Stimulated activated CD4-positive, alpha-beta T cell treated with anti-CD3 and anti-CD28 coated beads, Interleukin-2, amount 100 ng/mL, for 4 hours (primary cell): ENCODE measurements around the gene XRRA1.
A peak's percentile ranks its signal among the peaks of the same experiment; 100 is the strongest.
"Not testable (repeated sequence)": the region's sequence is repeated elsewhere in the genome, so short reads cannot be mapped to it uniquely, and the experiment has no call there.

ENCODE experiments used
- DNase-seq: peaks from one replicate; pipeline ENCODE4 v3.0.0-alpha.2; 2020; ENCODE audit warnings: low read depth

The XRRA1 gene, protein sequence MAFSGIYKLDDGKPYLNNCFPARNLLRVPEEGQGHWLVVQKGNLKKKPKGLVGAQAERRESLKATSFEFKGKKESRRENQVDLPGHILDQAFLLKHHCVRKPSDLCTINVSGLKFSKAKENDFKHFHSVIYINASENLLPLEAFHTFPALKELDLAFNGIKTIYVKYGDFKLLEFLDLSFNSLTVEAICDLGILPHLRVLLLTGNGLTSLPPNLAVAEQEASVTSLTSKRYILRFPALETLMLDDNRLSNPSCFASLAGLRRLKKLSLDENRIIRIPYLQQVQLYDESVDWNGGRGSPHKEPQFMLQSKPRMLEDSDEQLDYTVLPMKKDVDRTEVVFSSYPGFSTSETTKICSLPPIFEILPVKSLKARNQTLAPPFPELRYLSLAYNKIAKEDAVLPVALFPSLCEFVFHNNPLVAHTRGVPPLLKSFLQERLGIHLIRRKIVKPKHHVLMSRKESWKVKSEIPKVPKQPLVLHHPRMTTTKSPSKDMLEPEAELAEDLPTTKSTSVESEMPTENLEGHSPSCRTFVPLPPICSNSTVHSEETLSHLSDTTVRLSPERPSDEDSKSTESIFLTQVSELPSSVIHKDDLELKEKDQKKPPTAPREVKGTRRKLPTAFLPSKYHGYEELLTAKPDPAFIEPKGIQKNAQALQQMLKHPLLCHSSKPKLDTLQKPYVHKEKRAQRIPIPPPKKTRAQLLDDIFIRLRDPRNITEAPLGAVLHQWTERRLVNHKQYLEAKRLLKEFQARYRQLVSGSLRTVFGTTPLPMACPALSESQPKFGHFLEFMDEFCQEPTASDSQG

DNA sequence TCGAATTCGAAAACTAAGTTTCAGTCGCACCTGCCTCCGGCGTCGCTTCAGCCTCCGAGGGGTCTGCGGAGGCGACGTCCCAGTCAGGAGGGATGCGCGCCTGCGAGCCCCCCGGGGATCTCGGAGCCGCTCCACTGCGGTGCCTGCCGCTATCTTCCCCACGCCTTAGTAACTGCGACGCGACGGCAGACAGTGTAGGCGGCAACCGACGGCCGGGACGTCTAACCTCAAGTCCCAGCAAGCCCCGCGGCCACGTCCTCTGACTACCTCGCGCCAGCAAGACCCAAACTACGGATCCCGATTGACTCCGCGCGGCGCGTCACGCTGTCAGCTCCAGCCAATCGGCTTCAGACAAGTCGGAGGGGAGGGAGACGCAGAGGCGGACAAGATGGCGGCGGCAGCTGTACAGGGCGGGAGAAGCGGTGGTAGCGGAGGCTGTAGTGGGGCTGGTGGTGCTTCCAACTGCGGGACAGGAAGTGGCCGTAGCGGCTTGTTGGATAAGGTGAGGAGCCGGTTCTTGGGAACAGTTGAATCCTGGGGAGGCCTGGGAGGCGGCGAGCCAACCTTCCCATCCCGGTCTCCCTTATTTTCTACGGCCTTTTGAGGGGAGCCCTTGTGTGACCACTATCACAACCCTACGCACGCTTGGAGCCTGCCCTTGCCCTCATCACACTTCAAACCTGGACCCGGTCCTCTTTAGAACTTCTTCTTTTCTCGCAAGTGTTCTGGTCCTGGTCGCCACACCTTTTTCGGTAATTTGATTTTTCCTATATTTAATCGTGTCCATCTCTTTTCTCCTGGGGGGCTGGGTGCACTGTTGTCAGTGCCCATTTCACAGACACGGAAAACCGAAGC is at the start of gene XRRA1, which contains the start of gene SPCS2:
Gene XRRA1, minus strand, starts transcription at position 194 of the 855 bp plus-strand sequence. CDS start 8,213 bp downstream, outside the sequence.
Gene SPCS2, plus strand, starts transcription at position 369 of the 855 bp plus-strand sequence. Its CDS starts 20 bp downstream, at position 389.
- DNase-seq, result peak; percentile 98

DNA sequence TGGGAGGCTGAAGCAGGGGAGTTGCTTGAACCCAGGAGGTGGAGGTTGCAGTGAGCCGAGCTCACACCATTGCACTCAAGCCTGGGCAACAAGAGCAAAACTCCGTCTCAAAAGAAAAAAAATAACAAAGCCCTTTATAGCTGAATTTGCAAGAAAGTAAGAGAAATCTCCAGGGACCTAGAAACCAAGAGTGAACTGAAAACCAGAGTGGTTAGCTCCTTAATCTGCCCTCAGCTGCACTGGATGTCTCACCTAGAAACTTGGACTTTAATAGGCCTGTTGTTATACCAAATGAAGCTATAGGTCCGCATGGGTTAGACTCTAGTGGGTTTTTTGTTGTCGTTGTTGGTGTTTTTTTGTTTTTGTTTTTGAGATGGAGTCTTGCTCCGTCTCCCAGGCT is 44.0 kb upstream of the XRRA1 start:
- DNase-seq, result no peak

DNA sequence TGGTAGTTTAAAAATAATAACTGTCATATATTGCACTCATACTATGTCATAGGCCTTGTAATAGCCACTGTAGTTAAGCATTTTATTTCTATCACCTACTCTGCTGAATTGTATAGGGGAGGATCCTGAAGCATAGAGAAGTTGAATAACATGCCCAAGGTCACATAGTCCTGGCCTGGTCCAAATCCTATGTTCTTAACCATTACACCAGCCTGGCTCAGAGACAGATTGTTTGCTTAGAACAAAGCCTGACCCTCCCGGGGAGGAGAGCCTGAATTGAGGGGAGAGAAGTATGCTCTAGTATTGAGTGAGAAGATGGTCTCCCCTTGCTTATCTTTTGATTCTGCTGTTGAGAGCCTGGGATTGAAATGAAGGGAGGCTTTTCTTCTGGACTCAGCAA is 42.0 kb upstream of the XRRA1 start:
- DNase-seq, result no peak

GRCh38 chr11:74990150-74990549 is 41.3 kb upstream of the XRRA1 start:
- DNase-seq, result not testable (repeated sequence)

- no peak for DNase-seq
Measured at GRCh38 chr11:74989260-74989638, 40.4 kb upstream of the XRRA1 start.

DNA sequence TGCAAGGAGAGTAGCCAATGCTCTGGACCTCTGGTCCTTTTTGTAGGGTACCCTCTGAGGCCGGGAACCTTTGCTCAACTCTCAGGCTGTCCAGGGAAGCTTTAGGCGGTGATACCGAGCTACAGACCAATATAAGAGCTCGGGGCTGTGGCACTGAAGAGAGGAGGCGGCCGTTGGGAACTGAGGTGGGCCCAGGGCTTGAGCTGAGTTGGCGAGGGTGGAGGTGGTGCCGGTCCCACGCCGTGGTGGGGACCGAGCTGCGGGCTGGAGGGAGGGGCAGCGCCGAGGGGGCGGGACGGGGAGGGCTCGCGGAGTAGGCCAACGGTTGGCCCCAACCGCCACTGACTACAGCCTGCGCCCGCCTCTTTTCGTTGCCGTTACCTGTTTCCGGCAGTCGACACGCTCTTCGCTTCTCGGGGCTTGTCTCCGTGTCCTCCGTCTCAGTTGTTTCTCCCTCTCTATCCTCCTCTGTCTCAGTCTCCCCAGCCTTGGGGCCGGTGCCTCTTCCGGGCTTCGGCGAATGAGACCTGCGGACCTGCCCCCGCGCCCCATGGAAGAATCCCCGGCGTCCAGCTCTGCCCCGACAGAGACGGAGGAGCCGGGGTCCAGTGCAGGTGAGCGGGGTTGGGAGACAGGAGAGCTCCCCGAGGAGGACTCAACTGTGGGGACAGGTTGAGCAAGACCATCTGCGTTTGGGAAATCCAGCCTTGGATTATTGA is 39.8 kb upstream of the XRRA1 start, which contains the start of gene NEU3:
Gene NEU3, plus strand, starts transcription at position 393 of the 719 bp plus-strand sequence. Its CDS starts 128 bp downstream, at position 521.
- peak; percentile 80 for DNase-seq

DNA sequence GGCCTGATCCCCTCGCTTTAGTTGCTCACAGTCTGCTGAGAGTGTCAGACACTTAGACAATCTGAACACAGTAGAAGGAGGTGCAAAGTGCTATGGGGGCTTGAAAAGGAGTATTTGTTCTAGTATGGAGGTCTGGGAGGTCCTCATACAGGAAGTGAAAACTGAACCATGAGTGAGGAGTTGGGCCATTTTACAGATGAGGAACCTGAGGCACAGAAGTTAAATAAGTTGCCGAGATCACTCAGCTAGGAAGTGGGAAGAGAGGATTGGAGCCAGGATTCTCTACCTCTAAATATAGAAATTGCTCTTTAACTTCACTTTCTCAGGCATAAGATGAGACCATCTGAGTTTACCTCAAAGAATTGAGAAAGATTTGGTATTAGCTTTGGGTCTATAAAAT is 35.8 kb upstream of the XRRA1 start:
- DNase-seq, result no peak

DNA sequence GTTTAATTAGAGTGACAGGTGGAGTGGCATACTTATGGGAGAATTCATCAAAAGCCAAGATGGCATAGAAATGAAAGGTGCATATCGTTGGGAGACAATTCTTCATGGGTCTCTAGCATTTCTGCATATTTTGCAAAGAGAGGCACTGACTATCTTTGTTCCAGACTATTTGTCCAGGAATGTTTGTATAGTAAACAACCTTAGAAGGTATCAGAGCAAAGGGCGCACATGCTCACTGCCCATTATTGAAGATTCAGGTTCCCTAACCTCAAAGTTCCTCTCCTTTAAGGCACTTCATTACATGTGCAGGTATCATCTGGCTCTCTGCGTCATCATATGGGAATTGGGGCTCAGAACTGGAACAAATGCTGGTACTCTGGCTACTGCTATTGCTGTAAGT is 35.2 kb upstream of the XRRA1 start:
- DNase-seq, result no peak

- no peak for DNase-seq
Measured at GRCh38 chr11:74981888-74982287, 33.0 kb upstream of the XRRA1 start.

- DNase-seq, result no peak
Measured at GRCh38 chr11:74980634-74981033, 31.7 kb upstream of the XRRA1 start.

DNA sequence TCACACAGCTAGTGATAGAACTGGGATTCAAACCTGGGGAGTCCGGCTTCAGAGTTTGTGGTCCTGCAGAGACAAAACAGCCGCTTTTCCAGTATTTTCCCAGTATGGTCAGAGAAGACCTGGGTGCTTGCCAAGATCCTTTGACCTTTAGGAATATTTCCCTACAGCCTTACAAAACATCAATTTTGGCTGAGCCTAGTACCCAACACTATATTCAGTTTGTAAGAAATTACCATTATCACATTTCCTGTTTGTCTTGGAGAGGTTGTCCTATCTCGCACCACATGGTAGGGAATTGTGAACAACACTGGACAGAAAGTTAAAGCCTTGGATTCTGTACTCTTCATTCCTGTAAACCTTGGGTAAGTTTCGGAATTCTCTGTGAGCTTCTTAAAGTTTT is 29.1 kb upstream of the XRRA1 start:
- no peak for DNase-seq

GRCh38 chr11:74971424-74971823 is 22.5 kb upstream of the XRRA1 start:
- DNase-seq, result no peak

- DNase-seq, result no peak
Measured at GRCh38 chr11:74970852-74971395, 22.0 kb upstream of the XRRA1 start.

GRCh38 chr11:74966651-74967050 is 17.8 kb upstream of the XRRA1 start:
- no peak for DNase-seq

- DNase-seq, result not testable (repeated sequence)
Measured at GRCh38 chr11:74960128-74960527, 11.2 kb upstream of the XRRA1 start.

- no peak for DNase-seq
Measured at GRCh38 chr11:74957937-74958629, 9.2 kb upstream of the XRRA1 start.

- DNase-seq, result no peak
Measured at GRCh38 chr11:74956397-74957015, 7.6 kb upstream of the XRRA1 start.

DNA sequence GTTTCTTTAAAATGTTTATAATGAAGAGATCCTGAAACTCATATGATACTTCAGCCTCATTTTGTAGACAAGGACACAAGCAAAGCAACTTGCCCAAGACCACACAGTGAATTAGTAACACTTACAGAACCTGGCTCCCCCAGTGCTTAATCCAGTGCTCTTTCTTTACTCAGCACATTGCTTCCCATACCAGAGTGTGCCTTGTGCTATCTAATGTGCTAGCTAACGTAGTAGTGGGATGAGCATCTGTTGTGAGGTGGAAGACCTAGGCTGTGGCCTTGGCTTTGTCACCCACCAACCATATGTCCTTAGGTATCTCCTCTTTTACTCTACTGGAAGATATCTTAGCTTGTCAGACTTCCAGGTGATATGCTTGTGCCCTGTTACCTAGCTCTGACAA is 5.3 kb upstream of the XRRA1 start:
- no peak for DNase-seq

DNA sequence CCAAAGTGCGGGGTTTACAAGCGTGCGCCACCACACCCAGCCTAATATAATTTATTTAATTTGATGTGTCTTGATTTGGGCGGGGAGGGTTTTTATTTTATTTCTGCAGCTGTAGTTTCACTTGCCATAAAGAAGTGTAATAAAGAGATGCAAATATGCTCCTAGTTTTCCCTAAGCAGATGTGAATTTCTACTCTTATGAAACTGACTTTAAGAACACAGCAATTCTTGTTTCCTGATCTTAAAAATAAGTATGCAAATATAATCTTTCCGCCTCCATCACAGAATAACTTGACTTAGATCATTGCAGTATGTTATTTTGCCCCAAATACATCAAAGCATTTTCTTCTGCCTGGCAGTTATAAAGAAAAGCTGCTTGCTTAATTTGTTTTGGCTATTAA is 4.6 kb upstream of the XRRA1 start:
- no peak for DNase-seq

DNA sequence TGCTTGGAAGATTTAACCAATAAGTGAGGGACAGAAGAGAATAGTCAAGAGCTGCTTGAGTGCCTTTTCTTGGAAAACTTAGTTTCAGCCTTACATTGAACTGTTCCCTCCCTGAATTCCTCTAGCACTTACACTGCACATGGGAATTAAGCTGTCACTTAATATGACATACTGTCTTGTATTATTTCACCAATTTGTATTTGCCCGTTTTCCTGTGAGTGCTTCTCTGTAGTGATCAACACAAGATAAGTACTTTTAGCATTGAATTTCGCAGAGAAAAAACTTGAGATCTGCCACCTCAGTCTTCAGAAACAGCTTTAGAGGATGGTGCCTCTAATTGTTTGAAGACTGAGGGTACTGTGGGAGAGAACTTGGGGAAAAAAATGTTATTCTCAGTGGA is 3.9 kb upstream of the XRRA1 start:
- DNase-seq, result no peak
